H9 (cell line): Measurements from ENCODE around the gene MNAT1. TPM values are rescaled to one million over a fixed set of nuclear protein-coding genes. Genes with fewer than 3 reads are reported as not detected.

ENCODE experiments used
- DNase-seq: peaks from one replicate; pipeline ENCODE4 v3.0.0-alpha.2; 2017
- H2AFZ ChIP-seq: one replicate; pipeline ENCODE4 v1.6.1; 2013; ENCODE audit warnings: mild to moderate bottlenecking, low read length, control low read depth, moderate library complexity
- H2AK5ac ChIP-seq: 2 replicates; pipeline ENCODE4 v1.6.1; 2013; ENCODE audit warnings: low read length, control low read depth, mixed read lengths; ENCODE audit not compliant: insufficient read length
- H2BK120ac ChIP-seq: one replicate; pipeline ENCODE4 v1.6.1; 2013; ENCODE audit warnings: low read depth, mild to moderate bottlenecking, low read length, control low read depth, inconsistent platforms; ENCODE audit not compliant: poor library complexity, severe bottlenecking
- H2BK12ac ChIP-seq: 2 replicates; pipeline ENCODE4 v1.6.1; 2013; ENCODE audit warnings: low read length, control low read depth, mixed read lengths, low read depth; ENCODE audit not compliant: insufficient read length
- H2BK15ac ChIP-seq: 2 replicates; pipeline ENCODE4 v1.6.1; 2013; ENCODE audit warnings: low read depth, low read length, control low read depth
- H2BK20ac ChIP-seq: one replicate; pipeline ENCODE4 v1.6.1; 2013; ENCODE audit warnings: low read depth, mild to moderate bottlenecking, low read length, control low read depth, inconsistent platforms; ENCODE audit not compliant: poor library complexity, severe bottlenecking
- H2BK5ac ChIP-seq: 2 replicates; pipeline ENCODE4 v1.6.1; 2013; ENCODE audit warnings: low read length, control low read depth, mixed read lengths; ENCODE audit not compliant: insufficient read length
- H3K14ac ChIP-seq: 2 replicates; pipeline ENCODE4 v1.6.1; 2013; ENCODE audit warnings: low read length, control low read depth; ENCODE audit not compliant: insufficient read depth
- H3K18ac ChIP-seq: 2 replicates; pipeline ENCODE4 v1.6.1; 2013; ENCODE audit warnings: low read depth, mild to moderate bottlenecking, mixed read lengths, low read length, control low read depth; ENCODE audit not compliant: insufficient read length
- H3K23ac ChIP-seq: 2 replicates; pipeline ENCODE4 v1.6.1; 2013; ENCODE audit warnings: low read length, control low read depth, mixed read lengths, low read depth; ENCODE audit not compliant: insufficient read length
- H3K23me2 ChIP-seq: 2 replicates; pipeline ENCODE4 v1.6.1; 2013; ENCODE audit warnings: low read depth, mild to moderate bottlenecking, mixed read lengths, low read length, control low read depth; ENCODE audit not compliant: insufficient read length, poor library complexity, severe bottlenecking
- H3K27ac ChIP-seq: 2 replicates; pipeline ENCODE4 v1.5.1; 2013; ENCODE audit warnings: low read length, control low read depth, mixed read lengths, low read depth; ENCODE audit not compliant: insufficient read length
- H3K27me3 ChIP-seq: 2 replicates; pipeline ENCODE4 v1.6.1; 2013; ENCODE audit warnings: low read length, control low read depth, inconsistent platforms; ENCODE audit not compliant: insufficient read depth
- H3K4ac ChIP-seq: 2 replicates; pipeline ENCODE4 v1.6.1; 2013; ENCODE audit warnings: low read depth, mild to moderate bottlenecking, control low read depth, inconsistent platforms, low read length, moderate library complexity
- H3K4me1 ChIP-seq: 2 replicates; pipeline ENCODE4 v1.6.1; 2013; ENCODE audit warnings: low read length, control low read depth, inconsistent platforms; ENCODE audit not compliant: insufficient read depth
- H3K4me2 ChIP-seq: 2 replicates; pipeline ENCODE4 v1.6.1; 2013; ENCODE audit warnings: low read length, control low read depth, mixed read lengths; ENCODE audit not compliant: insufficient read length, insufficient read depth
- H3K56ac ChIP-seq: 2 replicates; pipeline ENCODE4 v1.6.1; 2013; ENCODE audit warnings: low read depth, mild to moderate bottlenecking, mixed read lengths, low read length, control low read depth; ENCODE audit not compliant: insufficient read length
- H3K79me1 ChIP-seq: 2 replicates; pipeline ENCODE4 v1.6.1; 2013; ENCODE audit warnings: low read depth, mild to moderate bottlenecking, moderate library complexity, low read length, control low read depth, inconsistent platforms; ENCODE audit not compliant: insufficient read depth, poor library complexity, severe bottlenecking
- H3K79me2 ChIP-seq: 2 replicates; pipeline ENCODE4 v1.6.1; 2013; ENCODE audit warnings: low read length, control low read depth, inconsistent platforms; ENCODE audit not compliant: insufficient read depth
- H3K9ac ChIP-seq: 2 replicates; pipeline ENCODE4 v1.6.1; 2013; ENCODE audit warnings: low read length, control low read depth, mixed read lengths; ENCODE audit not compliant: insufficient read length; ENCODE audit errors: extremely low read depth
- H3K9me3 ChIP-seq: one replicate; pipeline ENCODE4 v1.6.1; 2013; ENCODE audit warnings: low read depth, low read length, inconsistent platforms; ENCODE audit not compliant: control insufficient read depth
- H3T11ph ChIP-seq: one replicate; pipeline ENCODE4 v1.6.1; 2013; ENCODE audit warnings: mild to moderate bottlenecking, low read length, control low read depth, inconsistent platforms
- H4K20me1 ChIP-seq: one replicate; pipeline ENCODE4 v1.6.1; 2013; ENCODE audit not compliant: control insufficient read depth, insufficient read length, insufficient read depth
- H4K5ac ChIP-seq: 2 replicates; pipeline ENCODE4 v1.6.1; 2013; ENCODE audit warnings: low read depth, mild to moderate bottlenecking, mixed read lengths, low read length, control low read depth; ENCODE audit not compliant: insufficient read length
- H4K8ac ChIP-seq: replicated peaks from 2 replicates; pipeline ENCODE4 v1.6.1; 2013; ENCODE audit warnings: low read length, control low read depth, mixed read lengths, low read depth; ENCODE audit not compliant: insufficient read length
- H4K91ac ChIP-seq: 2 replicates; pipeline ENCODE4 v1.6.1; 2013; ENCODE audit warnings: low read depth, mild to moderate bottlenecking, moderate library complexity, mixed read lengths, low read length, control low read depth; ENCODE audit not compliant: insufficient read length
- H3K27ac Mint-ChIP-seq, 3 experiments: 2 replicates in 2 of 3; 3 replicates in 1 of 3; pipeline ENCODE4 v1.8.0; 2020 to 2021; ENCODE audit warnings: mixed read lengths in 3 of 3, mild to moderate bottlenecking in 1 of 3, moderate library complexity in 1 of 3
- H3K27me3 Mint-ChIP-seq: 2 replicates; pipeline ENCODE4 v1.8.0; 2021; ENCODE audit warnings: low read depth, mild to moderate bottlenecking, moderate library complexity, mixed read lengths
- H3K36me3 Mint-ChIP-seq, 3 experiments: 2 replicates in 2 of 3; 3 replicates in 1 of 3; pipeline ENCODE4 v1.8.0; 2020 to 2021; ENCODE audit warnings: low read depth in 3 of 3, mixed read lengths in 3 of 3; ENCODE audit not compliant: insufficient read depth in 1 of 3
- H3K4me1 Mint-ChIP-seq, 2 experiments: 2 replicates each; pipeline ENCODE4 v1.8.0; 2020; ENCODE audit warnings: mixed read lengths in 2 of 2
- H3K4me3 Mint-ChIP-seq, 2 experiments: 2 replicates in 1 of 2; 3 replicates in 1 of 2; pipeline ENCODE4 v1.8.0; 2020 to 2021; ENCODE audit warnings: mild to moderate bottlenecking in 2 of 2, mixed read lengths in 2 of 2, moderate library complexity in 1 of 2
- H3K9me3 Mint-ChIP-seq, 2 experiments: 2 replicates in 1 of 2; 3 replicates in 1 of 2; pipeline ENCODE4 v1.8.0; 2020; ENCODE audit warnings: mild to moderate bottlenecking in 2 of 2, mixed read lengths in 2 of 2, moderate library complexity in 1 of 2
- WGBS: extraction: QIAGEN DNeasy Blood & Tissue Kit; methylation state at CpG from one replicate; pipeline ENCODE4 v1.1.7; 2013; ENCODE audit warnings: missing lambda C conversion rate, low lambda C conversion rate, mixed read lengths; ENCODE audit not compliant: insufficient read length; ENCODE audit errors: extremely low coverage; 5-methylcytosine and 5-hydroxymethylcytosine counted together
- total RNA-seq: library from RNA; stranded (reverse); gene quantifications from 2 replicates; pipeline ENCODE4 v1.2.1, GENCODE V29; 2021
- TF ChIP-seq, protein P1 (sequence below): fragments of 200-600 bp; sonication (generic); conservative IDR thresholded peaks from 3 replicates; pipeline ENCODE4 v1.8.0; 2021; ENCODE audit warnings: antibody characterized with exemption, mild to moderate bottlenecking

Gene MNAT1
- total RNA-seq, 1 experiment from 2014 or later: 43.1 TPM

DNA sequence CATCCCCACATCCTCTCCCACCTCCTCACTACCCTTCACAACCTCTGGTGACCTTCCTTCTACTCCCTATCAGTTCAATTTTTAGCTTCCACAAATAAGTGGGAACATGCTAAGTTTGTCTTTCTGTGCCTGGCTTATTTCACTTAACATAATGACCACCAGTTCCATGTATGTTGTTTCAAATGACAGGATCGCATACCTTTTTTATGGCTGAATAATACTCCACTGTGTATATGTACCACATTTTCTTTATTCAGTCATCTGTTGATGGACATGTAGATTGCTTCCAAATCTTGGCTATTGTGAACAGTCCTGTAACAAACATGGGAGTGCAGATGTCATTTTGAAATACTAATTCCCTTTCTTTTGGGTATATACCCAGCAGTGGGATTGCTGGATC lies 147.7 kb downstream of the MNAT1 start:
- TF ChIP-seq, protein P1, sequence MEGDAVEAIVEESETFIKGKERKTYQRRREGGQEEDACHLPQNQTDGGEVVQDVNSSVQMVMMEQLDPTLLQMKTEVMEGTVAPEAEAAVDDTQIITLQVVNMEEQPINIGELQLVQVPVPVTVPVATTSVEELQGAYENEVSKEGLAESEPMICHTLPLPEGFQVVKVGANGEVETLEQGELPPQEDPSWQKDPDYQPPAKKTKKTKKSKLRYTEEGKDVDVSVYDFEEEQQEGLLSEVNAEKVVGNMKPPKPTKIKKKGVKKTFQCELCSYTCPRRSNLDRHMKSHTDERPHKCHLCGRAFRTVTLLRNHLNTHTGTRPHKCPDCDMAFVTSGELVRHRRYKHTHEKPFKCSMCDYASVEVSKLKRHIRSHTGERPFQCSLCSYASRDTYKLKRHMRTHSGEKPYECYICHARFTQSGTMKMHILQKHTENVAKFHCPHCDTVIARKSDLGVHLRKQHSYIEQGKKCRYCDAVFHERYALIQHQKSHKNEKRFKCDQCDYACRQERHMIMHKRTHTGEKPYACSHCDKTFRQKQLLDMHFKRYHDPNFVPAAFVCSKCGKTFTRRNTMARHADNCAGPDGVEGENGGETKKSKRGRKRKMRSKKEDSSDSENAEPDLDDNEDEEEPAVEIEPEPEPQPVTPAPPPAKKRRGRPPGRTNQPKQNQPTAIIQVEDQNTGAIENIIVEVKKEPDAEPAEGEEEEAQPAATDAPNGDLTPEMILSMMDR: no peak
- H3K4me2 ChIP-seq: no peak overlapping the region
- H3K27ac ChIP-seq: no peak overlapping the region
- H3K23me2 ChIP-seq: no peaks in the 10 kb centered on the region
- H2BK15ac ChIP-seq: no peak overlapping the region
- no peaks in the 10 kb centered on the region for H3K79me2 ChIP-seq
- no CpG with 5 or more reads among the region's 1 CpG for WGBS
- Mint-ChIP-seq H3K36me3 (peaks cover 7 to 22% (median 20%) of the 10 kb centered on the region in 3 experiments), H3K4me3 (no peak overlapping the region), H3K27ac (0 out of 7 replicates have a peak overlapping the region, but pooled peaks of 1 of the 3 experiments have one; percentile 59), H3K9me3 (peaks cover 3 to 7% of the 10 kb centered on the region in 2 experiments), H3K4me1 (no peaks in the 10 kb centered on the region), H3K27me3 (no peaks in the 10 kb centered on the region; the same call in 1 of the 2 replicates)
- H2BK12ac ChIP-seq: no peak overlapping the region
- H4K8ac ChIP-seq: no peak overlapping the region
- H3K9ac ChIP-seq: no peak overlapping the region
- no peak overlapping the region for H3K56ac ChIP-seq
- H3K9me3 ChIP-seq: no peaks in the 10 kb centered on the region
- no peak overlapping the region for H4K5ac ChIP-seq
- no peak overlapping the region for H4K91ac ChIP-seq
- no peak overlapping the region for H2BK20ac ChIP-seq
- H3T11ph ChIP-seq: no peak overlapping the region
- no peak overlapping the region for H3K23ac ChIP-seq
- H2BK5ac ChIP-seq: no peak overlapping the region
- no peak overlapping the region for H2BK120ac ChIP-seq
- H3K18ac ChIP-seq: no peak overlapping the region
- no peaks in the 10 kb centered on the region for H4K20me1 ChIP-seq
- H3K14ac ChIP-seq: no peak overlapping the region
- no peak for DNase-seq
- H2AK5ac ChIP-seq: no peak overlapping the region
- no peaks in the 10 kb centered on the region for H3K27me3 ChIP-seq
- no peak overlapping the region for H2AFZ ChIP-seq
- no peaks in the 10 kb centered on the region for H3K4me1 ChIP-seq
- H3K4ac ChIP-seq: no peak overlapping the region
- no peaks in the 10 kb centered on the region for H3K79me1 ChIP-seq
